HG02623 (cell line): ENCODE measurements around the gene UBE3A.
"Not testable (repeated sequence)": the region's sequence is repeated elsewhere in the genome, so short reads cannot be mapped to it uniquely, and the experiment has no call there.

ENCODE experiments used
- ATAC-seq: cut with Tn5 transposase; IDR thresholded peaks from one replicate; pipeline ENCODE4 v1.9.1; 2021; ENCODE audit warnings: moderate library complexity; ENCODE audit not compliant: unreplicated experiment

The UBE3A gene

DNA sequence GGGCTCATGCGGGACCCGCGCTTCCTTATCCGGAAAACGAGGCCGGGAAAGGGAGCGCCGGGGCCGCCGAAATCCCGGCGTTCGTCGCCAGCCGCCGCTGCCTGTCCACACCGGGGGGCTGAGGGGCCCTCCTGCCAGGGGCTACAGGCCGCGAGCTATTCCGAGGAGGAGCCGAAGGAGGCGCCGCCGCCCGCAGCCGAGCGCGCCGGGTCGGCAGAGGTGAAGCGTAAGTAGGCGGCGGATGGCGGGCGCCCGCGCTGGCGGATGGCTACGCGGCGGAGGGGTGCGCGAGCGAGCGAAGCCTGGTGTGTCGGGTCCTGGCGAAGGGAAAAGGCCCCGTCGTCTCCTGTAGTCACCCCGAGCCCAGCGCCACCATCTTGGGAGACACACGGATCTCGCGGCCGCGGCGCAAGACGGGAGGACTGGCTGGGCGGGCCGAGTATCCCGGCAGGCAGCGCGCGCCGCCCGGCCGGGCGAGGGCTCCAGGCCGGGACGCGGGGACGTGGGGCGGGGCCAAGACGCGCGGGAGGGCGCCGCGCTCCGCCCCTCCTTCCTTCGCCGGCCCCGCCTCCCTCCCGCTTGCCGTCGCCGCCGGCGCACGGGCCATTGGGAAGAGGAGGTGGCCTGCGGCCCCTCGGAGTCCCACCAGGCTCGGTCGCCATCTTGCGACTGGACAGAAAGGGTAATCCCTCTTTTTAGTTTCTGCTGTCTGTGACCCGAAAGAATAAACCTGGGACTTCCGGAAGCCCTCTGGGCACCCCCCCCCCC is at the start of gene UBE3A:
Gene UBE3A, minus strand, starts transcription at position 424 of the 768 bp plus-strand sequence. CDS start 29,917 bp downstream, outside the sequence.
- peak; percentile 83 for ATAC-seq

DNA sequence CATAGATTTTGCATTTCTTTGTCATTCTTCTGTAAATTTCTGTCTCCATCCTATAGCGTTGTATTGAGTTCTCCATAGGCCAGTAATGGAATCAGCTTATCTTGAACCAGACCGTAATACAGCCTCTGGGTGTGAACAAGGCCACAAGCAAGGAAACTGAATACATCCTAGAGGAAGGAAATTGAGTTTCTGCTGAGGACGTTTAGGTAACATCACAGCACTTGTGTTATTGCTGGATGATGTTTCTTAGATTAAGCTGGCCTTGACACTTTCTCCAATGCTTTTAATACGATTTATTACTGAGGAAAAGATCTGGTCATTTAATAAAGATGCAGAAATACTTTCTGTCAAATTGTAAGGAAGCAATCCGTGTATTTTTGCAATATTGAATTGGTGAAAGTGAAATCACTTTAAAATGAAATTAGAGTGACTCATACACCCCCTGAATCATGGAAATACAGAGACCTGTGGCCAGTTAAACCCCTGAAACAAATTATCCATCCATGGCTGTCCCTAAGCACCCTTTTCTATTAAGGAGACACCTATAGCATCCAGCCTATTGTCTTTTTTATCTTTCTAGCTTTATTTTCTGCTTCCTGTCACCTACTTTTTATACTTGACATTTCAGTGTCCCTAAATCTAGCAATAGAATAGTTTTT is 48.5 kb upstream of the UBE3A start:
- no peak for ATAC-seq

DNA sequence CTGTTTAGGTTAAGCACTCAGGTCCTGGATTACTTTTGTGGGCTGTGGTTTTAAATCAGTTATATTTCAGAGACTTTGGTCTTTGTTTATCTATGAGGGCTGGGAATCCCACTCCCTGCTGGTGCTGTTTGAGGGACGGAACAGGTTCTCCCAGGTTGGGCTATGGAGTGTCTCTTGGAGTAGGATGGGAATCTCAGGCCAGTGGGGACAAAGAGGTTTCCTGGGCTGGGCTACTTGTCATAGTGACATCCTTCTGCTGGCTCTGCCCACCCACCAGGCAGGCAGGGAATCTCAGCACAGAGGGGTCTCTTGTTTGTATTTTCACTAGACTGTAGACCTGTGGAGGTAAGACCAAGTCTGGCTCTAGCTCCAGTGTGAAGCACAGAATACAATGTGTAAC is 47.2 kb upstream of the UBE3A start:
- ATAC-seq: no peak

DNA sequence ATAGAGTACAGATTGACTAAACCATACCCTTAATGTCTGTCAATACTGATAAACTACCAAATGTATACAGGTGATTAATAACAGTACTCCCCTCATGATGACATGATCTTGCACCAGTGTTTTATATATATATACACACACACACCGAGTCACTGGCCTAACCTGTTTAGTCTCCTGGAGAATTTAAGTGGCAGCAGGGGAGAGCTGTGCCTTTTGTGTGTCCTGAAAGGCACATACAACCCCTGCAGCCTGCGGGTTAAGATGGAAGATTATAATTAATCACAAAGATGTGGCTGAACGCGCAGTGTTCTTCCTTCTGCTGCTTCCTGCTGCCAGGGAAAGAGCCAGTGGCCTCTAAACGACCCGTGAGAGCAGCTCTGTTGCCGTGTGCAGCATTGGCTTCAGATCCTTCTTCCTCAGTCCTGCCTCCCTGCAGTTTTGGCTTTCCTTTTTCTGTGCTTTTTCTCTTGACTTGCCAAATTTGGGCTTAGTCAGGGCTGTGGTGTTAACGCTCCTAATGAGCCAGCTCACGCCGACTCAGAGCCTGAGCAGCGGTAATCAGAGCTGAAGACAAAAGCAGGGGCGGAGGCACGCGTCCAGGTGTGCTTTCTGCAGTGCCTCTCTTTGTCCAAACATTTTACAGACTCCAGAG is 42.5 kb upstream of the UBE3A start:
- ATAC-seq: no peak

DNA sequence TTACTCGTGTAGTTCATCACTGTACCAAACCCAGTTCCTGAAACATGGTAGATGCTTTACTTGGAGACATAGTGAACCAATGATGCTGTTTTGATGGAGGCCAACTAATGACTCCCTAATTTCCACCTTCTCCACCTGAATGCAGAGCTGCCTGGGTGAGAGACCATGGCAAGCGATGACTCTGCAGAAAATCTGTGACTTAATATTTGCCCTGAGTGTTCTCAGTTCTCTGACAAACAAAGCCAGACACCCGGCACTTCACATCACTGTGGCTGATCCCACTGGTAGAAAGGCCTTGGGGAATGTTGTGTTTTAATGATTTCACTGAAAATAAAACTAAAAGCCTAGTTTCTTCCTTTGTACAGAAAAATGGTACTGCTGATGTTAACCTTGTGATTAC is 39.5 kb upstream of the UBE3A start:
- no peak for ATAC-seq

DNA sequence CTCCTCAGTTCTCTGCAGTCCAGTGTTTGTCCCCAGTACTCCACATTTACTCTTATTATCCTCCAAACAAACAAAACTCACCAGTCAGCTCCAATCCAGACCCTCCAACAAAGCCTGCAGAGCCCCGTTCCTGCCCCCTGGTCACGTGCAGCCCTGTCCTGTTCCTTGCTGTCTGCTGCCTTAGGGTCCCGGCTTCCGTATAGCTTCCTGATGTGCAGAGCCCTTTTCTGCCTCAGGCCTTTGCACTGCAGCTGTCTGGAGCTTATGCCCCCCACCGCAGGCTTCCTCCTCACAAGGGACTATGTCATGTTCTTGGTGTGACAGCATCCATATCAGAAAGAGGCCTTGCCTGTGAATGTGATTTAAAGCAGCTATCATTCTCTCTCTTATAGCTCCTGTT is 39.0 kb upstream of the UBE3A start:
- ATAC-seq: no peak

DNA sequence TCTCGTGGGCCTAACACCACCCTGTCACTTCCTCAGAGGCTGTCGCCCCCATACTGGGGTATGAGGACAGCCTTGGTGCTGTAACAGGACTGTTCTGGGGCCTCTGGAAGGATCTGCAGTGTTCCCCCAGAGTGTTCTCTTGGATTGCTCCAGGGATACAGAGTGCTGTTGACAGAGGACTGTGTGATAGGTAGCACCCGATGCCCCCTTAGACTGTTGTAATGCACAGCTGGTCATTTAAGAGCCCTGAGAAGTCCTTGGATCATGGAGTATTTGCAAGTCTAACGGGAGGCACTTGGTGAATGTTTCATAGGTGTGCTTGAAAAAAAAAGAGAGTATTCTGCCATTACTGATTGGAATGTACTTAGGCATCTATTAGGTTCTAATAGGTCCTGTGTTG is 35.4 kb upstream of the UBE3A start:
- no peak for ATAC-seq

DNA sequence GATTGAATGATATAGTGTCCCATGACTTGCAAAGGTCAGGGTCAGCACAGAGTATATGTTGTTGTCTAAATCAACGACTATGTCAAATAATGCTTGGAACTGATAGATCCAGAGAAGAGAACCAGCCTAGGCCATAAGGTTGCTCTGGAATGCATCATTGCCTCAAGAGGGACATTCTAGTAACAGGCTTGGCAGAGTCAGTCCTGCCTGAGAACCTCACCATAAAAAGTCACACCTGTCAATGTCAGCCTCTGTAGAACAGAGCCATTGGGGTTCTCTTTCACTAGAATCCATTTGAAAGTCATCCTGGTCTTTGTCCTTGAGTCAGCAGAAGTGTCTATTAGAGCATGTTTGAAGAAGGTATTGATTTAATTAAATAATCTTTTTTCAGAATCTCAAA is 31.4 kb upstream of the UBE3A start:
- ATAC-seq: no peak

DNA sequence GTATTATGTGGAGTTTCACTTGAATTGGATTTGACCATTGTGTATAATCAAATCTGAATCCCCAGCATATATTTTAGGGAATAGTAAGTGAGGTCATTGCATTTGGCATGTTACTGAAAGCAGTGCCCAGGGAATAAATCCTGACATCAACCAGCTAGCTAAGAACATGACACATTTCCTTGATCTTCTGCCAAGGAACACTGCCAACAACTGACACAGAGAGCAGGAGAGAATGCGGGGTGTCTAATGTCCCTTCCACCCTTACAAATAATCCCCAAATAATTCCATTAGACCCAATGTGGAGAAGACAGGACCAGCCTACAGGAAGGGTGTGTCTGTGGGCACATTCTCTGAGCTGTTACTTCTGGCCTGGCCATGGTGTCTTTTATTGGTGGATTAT is 30.6 kb upstream of the UBE3A start:
- ATAC-seq: no peak

DNA sequence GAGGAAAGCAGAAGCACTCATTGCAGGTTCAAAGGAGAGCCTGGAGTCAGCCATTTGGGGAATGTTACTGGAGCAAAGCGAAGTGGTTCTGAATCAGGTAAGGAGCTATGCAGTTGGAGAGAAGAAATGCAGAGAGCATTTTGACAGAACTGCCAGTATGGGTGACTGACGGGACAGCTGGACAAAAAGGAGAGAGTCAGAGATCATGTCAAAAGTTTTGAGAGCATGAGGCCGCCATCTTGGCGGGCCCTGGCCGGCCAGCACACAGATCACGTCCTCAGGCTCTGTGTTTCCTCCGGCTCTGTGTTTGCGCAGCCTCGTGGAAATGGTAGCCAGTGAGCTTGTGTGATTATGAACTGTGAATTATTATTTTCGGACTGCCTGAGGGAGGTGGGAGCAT is 29.8 kb upstream of the UBE3A start:
- no peak for ATAC-seq

DNA sequence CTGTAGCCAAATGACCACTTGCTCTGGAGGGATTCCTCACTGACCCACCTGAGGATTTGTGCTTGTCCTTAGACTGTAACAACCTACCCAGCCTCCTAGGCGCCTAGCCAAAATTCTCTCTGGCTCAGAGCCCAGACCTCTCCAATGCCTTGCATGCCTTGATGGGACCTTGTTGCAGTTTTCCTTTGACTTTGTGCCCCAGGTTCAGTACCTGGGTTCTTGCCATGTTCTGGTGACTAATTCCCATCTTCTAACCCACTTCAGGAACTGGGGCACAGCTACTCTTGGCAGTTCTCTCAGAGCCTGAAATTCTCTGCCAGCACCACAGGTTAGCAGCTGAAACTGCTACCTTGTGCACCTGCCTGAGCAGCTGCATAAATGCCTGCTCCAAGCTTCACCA is 27.0 kb upstream of the UBE3A start:
- no peak for ATAC-seq

DNA sequence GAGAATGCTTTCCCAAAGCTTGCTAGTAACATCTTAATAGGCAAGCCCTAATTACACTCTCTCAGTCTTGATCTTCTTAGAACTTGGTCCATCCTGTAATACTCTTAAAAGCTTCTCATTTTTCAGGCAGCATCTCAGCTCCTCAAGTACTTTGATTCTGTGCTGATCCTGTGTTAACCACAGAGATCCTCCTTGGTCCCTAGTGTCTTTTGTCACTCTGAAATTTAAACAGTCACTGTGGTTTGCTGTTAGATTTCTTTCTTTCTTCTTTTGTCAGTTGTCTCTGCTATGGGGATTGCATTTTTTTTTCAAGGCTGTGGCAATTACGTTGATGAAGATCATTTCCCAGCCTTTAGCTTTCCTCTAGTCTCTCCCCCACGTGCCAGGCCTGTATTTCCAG is 26.0 kb upstream of the UBE3A start:
- no peak for ATAC-seq

DNA sequence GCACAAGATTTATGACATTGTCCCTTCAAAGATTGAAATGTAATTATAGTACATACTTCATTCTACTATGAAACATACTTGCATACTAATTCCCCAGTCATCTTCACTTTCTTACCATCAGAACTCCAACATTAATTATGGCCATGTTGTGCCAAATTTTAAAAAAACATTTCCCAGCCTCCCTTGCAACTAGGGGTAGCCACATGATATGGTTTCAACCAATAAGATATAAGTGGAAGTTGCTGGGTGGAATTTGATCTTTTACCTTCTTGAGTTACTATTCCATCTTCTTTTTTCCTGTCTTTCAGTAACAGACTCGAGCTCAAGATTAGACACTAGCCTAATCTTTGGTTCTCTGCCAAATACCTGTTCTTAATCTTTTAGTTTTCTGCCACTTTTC is 25.6 kb upstream of the UBE3A start:
- ATAC-seq: no peak

DNA sequence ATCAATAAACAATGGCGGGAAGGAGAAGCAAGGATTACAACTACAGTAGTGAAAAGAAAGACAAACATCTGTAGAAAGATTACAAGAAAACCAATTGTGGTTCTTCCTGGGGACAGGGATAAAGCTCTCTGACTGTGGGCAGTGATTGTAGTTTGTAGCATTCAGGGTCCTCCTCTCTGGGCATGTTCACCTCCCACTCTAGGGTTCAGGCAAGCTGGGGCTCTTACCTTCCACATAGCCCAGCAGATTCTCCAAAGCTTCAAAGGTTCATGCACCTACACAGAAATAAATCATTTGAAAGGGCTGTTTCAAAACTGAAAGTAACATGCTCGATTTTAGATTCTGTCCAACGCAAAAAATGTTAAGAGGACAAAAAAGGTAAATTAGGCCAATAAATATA is 17.4 kb upstream of the UBE3A start:
- no peak for ATAC-seq

DNA sequence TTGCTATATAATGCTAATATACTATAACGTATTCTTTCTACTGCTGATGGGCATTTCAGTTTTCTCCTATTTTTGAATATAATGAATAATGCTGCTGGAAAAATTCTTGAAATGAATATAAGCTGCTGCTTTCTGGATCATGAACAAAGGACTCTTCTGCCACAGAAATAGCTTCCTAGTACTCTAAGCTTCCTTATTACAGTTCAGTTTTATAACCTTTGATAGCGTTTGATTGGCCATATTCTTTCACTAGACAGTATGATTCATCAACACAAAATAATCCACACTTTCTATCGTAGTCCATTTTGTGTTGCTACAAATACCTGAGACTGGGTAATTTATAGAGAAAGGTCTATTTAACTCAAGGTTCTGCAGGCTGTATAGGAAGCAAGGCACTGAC is 16.4 kb upstream of the UBE3A start:
- ATAC-seq: no peak

DNA sequence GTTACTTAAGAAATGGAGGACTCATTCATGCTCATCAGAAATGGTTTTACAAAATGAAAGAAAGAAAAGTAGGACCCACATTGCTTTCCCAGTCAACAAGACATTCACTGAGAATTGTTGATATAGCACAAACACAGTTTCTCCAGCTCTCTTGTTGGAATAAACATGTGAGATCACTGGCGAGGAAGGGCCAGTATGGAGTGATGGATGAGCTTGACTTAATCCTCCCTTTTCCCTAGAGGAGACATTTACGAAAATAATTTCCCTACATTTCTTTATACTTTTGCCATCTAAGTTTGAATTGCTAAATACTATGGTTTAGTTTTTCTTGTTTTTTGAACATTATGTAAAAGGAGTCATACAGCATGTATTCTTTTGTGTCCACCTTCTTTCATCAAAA is 15.9 kb upstream of the UBE3A start:
- ATAC-seq: no peak

DNA sequence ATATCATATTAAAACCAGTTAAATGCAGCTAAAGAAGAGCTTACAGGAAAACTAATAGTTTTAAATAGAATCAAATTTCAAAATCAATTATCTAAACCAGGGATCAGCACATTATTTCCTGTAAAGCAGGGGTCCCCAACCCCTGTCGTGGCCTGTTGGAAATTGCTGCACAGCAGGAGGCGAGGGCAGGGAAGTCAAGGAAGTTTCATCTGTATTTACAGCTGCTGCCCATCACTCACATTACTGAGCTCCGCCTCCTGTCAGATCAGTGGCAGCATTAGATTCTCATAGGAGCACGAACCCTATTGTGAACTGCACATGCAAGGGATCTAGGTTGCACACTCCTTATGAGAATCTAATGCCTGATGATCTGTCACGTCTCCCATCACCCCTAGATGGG is 14.4 kb upstream of the UBE3A start:
- not testable (repeated sequence) for ATAC-seq

DNA sequence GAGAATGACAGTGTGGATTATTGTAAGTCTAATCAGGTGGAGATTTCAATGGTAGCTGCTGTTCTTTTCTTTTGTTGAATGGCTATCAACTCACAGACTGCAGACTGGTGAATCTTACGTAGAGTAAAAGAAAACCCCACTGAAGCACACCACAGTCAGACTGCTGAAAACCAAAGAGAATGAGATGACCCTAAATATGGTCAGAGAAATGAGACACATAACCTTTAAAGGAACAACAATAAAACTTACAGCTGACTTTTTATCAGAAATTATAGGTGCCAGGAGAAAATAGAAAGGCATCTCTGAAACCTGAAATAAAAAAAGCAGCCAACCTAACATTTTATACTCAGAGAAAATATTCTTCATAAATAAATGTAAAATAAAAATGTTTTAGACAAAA is 12.7 kb upstream of the UBE3A start:
- no peak for ATAC-seq

DNA sequence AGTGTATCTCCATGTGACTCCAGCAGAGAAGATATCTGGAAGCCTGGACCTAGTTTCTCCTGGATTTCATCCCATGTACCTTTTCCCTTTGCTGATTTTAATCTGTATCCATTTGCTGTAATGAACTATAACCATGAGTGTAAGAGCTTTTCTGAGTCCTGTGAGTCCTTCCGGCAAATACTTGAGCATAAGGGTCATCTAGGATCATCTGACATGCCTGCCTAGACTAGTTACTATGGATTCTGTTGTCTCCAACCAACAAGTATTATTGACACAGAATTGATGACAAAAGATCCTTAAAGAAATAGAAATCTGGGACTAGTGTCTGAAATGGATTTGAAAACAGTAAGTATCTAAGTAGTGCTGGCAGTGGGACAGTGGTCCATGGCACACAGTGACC is 11.3 kb upstream of the UBE3A start:
- no peak for ATAC-seq

DNA sequence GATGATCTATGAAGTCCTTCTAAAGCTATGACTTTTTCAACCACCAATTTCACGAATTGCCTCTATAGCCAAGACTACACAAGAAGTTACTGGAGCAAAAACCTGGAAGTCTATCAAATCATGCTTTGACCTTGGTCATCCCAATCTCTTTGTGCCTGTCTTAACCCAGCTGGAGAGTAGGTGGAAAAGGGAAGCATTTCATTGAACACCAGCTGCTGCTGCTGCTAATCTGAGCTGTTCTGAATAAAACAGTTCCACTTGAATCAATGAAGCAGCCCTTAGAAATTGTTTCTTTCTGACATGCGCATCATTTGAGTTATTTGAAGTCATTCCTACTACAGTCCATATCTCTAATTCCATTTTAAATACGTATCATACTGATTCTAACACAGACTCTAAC is 7.3 kb upstream of the UBE3A start:
- no peak for ATAC-seq

DNA sequence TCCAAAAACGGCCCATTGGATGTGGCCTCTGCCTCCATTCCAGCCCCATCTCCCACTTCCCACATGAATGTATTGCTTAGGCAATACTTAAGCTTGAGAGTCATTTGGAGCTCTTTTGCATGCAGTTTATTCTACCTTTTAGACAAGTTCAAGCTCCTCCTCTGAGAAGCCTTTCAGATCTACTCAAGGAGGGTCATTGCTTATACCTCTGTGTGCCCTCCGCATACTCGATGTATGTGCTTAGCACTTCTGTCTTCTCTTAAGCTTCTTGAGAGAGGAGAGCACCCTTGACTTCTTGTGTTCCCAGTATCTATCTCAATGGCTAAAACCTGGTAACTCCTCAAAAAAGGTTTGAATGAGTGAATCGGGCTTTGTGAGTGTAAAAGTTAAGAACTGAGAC is 6.6 kb upstream of the UBE3A start:
- ATAC-seq: no peak

DNA sequence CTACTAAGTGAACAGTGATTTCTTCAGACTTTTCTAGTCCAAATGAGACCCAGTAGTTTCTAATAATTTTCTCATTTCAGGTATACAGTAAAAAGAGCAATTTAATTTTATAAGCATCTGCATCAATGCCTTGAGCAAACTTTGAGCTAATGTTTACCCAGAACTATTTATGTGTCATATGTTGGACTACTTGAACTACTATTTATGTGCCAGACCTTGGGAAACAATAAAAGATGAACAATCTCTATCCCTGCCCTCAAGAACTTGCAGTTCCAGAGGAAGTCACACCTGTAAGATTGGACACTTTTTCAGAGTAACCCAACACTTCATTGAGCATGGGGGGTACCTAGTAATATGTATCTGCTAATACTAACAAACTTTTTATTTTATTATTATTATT is 2.3 kb upstream of the UBE3A start:
- ATAC-seq: no peak
